ENCODE measurements around the gene C1S.

C1S gene

GRCh38 chr12:7079826-7080125 lies 19.3 kb downstream of the C1S start:
- no peak for DNase-seq

- no peak for DNase-seq
These were observed 20.5 kb downstream of the C1S start for GRCh38 chr12:7081037-7081436.

- no peak for DNase-seq
These were observed 22.6 kb downstream of the C1S start for GRCh38 chr12:7083125-7083524.

- DNase-seq: no peak
These were observed 28.8 kb downstream of the C1S start for GRCh38 chr12:7089196-7089871.

- DNase-seq: no peak
These were observed 29.9 kb downstream of the C1S start for GRCh38 chr12:7090222-7090998.

GRCh38 chr12:7091171-7091570 lies 30.7 kb downstream of the C1S start:
- no peak for DNase-seq

- no peak for DNase-seq
These were observed 31.2 kb downstream of the C1S start for GRCh38 chr12:7091660-7092228.

GRCh38 chr12:7092229-7092985 lies 31.9 kb downstream of the C1S start, which contains the start of gene C1R:
Gene C1R (minus strand): TSS chr12:7092445. CDS start chr12:7092388, 57 bp downstream.
- DNase-seq: peak; percentile 17 to 34

GRCh38 chr12:7092986-7093460 lies 32.5 kb downstream of the C1S start:
- no peak for DNase-seq

- no peak for DNase-seq
These were observed 33.0 kb downstream of the C1S start for GRCh38 chr12:7093486-7093885.

GRCh38 chr12:7093892-7094291 lies 33.4 kb downstream of the C1S start:
- no peak for DNase-seq

- no peak for DNase-seq
These were observed 35.8 kb downstream of the C1S start for GRCh38 chr12:7096006-7096932.

- no peak for DNase-seq
These were observed 36.5 kb downstream of the C1S start for GRCh38 chr12:7096979-7097378.

- DNase-seq: no peak
These were observed 38.9 kb downstream of the C1S start for GRCh38 chr12:7099290-7099996.

- DNase-seq: no peak
These were observed 39.7 kb downstream of the C1S start for GRCh38 chr12:7100239-7100638.

GRCh38 chr12:7101047-7101693 lies 40.7 kb downstream of the C1S start:
- no peak for DNase-seq

- DNase-seq: no peak
These were observed 41.2 kb downstream of the C1S start for GRCh38 chr12:7101694-7102131.

- no peak for DNase-seq
These were observed 42.1 kb downstream of the C1S start for GRCh38 chr12:7102582-7102981.

GRCh38 chr12:7103837-7104584 lies 43.5 kb downstream of the C1S start:
- no peak for DNase-seq

- DNase-seq: no peak
These were observed 45.6 kb downstream of the C1S start for GRCh38 chr12:7106082-7106481.
